T47D (cell line): Measurements from ENCODE around the gene LYRM1.
"Not testable (repeated sequence)": the region's sequence is repeated elsewhere in the genome, so short reads cannot be mapped to it uniquely, and the experiment has no call there.

ENCODE experiments used
- DNase-seq, 2 experiments: peaks; one replicate each; pipeline versions ENCODE4 v3.0.0 to v3.0.0-alpha.2; 2011 to 2012; ENCODE audit warnings: low read depth in 1 of 2, low spot score in 1 of 2
- JUND ChIP-seq: IDR thresholded peaks from 2 replicates; pipeline ENCODE4 v1.6.1; 2012; ENCODE audit warnings: low read depth
- in situ Hi-C: cut with HindIII; loops from 2 replicates; pipeline ENCODE4 v1.10.0; 2016; ENCODE audit warnings: low sequenced_read_pairs, low pct_unique_long_range_greater_than_20kb

The LYRM1 gene

GRCh38 chr16:20957153-20957552 lies 56.6 kb downstream of the LYRM1 start:
- no peak for DNase-seq
- in situ Hi-C loops, result no loop called here
- no peak for TF ChIP-seq JUND

DNA sequence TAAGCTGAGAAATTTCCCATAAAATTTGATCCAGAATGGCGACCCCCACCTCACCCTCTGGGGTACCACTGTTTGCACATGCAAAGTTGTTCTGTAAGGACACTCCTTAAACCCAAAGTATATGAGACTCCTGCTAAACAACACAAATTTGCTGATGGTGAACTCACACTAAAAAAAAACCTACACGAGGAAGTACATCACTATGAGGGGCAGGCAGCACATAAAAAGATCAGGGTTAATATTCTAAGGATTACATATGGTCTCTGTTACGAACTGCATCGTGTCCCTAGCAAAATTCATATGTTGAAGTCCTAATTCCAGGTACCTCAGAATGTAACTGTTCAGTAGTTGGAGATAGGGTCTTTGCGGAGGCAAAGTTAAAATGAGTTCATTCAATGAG lies 60.3 kb downstream of the LYRM1 start:
- DNase-seq, result no peak
- no peak for TF ChIP-seq JUND
- in situ Hi-C loops, result no loop called here

DNA sequence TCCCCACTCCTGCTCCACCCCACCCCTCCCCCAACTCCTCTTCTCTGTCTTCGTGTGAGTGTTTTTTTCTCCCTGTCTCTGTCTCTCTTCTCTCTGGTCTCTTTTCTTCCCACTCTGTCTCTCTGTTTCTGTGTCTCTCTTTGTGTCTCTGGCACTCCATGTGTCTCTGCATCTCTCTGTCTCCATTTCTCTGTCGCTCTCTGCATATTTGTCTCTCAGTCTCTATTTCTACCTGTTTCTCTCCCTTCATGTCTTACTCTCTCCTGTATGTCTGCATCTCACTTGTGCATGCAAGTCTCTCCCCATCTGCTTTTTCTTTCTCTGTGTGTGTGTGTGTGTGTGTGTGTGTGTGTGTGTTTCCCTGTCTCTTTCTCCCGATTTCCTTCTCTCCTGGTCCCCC lies 68.2 kb downstream of the LYRM1 start:
- no peak for TF ChIP-seq JUND
- in situ Hi-C loops, result no loop called here
- DNase-seq, result no peak

- in situ Hi-C loops, result no loop called here
- no peak for TF ChIP-seq JUND
These were observed 68.8 kb downstream of the LYRM1 start for GRCh38 chr16:20969386-20969785.

GRCh38 chr16:20971401-20971800 lies 70.8 kb downstream of the LYRM1 start:
- TF ChIP-seq JUND, result no peak
- no peak for DNase-seq
- in situ Hi-C loops, result no loop called here

More at GRCh38 chr16:20969386-20969785, 68.8 kb downstream of the LYRM1 start:
- DNase-seq, result no peak

DNA sequence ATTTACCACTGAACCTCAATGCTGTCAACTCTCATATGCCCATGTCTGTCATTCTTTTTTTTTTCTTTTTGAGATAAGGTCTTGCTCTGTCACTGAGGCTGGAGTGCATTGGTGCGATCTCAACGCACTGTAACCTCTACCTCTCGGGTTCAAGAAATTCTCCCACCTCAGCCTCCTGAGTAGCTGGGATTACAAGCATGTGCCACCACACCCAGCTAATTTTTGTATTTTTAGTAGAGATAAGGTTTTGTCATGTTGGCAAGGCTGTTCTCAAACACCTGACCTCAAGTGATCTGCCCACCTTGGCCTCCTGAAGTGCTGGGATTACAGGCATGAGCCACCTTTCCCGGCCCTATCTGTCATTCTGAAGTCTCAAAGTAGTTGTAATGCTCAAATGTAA lies 72.6 kb downstream of the LYRM1 start:
- DNase-seq, in situ Hi-C loops: not testable (repeated sequence)
